Head of caudate nucleus (tissue), 42 donors: Measurements from ENCODE around the gene FLT1.

Source experiments
- DNase-seq, 42 donors: peaks; one replicate each; pipeline versions ENCODE4 v3.0.0 to v3.0.0-alpha.2; 2020 to 2021; ENCODE audit warnings: mixed read lengths in 7 of 42
- intact Hi-C: fragments of 100-400 bp; cut with DNase I; formaldehyde crosslinking; loops from one replicate; pipeline ENCODE4 v1.15.0; 2022

The FLT1 gene

DNA sequence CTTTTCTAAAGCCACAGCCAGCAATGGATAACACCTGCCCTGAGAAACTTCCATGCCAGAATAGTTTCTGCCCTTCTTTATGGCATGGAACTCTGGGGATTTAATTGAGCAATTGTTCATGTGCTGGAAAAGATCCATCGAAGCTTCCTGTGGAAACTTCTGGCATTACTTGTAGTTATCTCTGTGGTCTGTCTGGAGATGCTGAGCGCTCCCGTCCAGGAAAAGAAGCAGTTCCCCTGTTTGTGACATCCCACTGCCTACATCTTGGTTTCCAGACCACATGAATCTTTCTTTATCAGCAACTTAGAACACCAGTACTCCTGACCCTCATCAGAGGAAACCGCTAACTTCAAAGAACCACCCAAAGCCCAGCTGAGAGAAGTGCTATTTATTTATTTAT, 24.6 kb downstream of the FLT1 start:
- no peak for DNase-seq
- intact Hi-C loops = no loop called here

DNA sequence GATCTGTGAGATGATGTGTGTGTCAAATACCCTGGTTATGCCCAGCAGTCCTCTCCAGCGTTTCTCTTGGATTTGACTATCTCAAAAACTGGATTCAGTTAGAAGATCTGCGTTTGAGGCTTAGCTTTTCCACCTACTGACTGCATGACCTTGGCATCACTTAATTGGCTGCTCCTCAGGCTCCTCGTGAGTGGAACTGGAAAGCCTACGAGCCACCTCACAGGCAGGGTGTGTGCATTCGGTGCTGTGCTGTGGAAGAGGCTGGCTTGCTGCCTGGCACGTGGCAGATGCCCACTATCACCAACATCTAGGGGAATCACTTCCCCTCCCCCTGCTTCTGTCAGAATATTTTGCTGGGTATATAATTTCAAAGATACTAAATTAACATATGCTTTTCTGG, 25.6 kb downstream of the FLT1 start:
- intact Hi-C loops = no loop called here
- DNase-seq = no peak

DNA sequence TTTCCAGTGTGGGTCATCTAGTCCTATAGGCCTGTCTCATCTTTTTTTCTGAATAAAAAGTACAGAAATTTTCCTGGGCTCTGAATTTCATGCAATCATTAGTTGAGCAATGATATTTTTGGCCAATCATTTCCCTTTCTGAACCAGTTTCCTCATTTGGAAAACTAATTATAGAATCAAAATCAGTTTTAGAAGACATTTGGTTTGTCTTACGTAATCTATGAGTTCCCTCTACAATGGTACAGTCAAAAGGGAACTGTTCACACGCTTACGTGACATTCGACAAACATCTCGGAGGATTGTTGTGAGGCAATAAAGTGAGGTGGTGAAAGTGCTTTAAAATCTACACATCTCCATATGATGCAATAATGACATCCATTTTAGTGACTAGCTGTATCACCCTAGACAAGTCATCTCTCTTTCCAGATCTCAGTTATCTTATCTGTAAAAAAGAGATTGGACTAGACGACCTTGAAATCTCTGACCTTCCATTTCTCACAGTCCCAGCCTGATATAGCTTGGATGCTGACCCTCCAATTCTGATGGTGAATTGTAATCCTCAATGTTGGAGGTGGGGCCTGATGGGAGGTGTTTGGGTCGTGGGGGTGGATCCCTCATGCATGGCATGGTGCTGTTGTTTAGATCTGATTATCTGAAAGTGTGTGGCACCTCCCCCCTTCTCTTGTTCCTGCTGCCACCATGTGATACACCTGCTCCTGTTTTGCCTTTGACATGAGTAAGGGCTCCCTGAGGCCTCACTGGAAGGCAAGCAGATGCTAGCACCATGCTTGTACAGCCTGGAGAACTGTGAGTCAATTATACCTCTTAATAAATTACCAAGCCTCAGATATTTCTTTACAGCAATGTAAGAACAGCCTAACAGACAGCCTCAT, 26.7 kb downstream of the FLT1 start:
- no peak for DNase-seq
- intact Hi-C loops = no loop called here

DNA sequence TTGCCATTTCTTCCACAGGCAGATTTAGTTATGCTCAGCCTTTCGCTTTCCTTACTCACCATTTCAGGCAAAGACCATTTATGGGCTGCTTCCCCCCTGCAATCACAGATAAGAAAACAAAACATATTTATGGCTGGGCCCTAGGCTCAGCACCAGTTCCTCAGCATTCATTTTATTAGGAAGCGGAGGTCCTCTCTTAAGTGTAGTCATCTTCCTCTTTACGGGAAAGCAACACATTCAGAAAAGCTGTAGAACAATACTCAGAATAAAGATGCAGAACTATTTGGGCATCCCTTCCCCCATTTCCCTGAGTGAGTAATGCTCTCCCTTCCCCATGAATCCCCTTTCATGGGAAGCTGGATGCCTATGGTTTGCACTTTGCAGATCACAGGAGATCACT, 27.9 kb downstream of the FLT1 start:
- DNase-seq = no peak
- intact Hi-C loops = no loop called here

DNA sequence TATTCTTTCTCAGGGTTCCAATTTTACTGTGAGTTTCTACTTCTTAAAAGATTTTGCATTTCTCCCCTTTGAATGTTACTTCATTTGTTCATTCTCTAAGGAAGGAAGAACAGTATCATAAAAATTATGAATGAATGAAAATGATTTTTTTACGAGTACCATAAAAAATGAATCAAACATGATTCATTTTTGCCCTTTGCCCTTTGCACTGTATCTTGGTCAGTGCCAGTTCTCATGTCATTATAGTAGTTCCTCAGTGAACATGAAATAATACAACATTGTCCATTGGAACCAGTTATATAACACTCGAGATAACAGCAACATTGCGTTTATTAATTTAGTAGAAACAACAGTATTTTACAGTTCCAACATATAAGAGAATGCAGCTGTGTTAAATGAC, 28.8 kb downstream of the FLT1 start:
- DNase-seq = no peak
- intact Hi-C loops = no loop called here

DNA sequence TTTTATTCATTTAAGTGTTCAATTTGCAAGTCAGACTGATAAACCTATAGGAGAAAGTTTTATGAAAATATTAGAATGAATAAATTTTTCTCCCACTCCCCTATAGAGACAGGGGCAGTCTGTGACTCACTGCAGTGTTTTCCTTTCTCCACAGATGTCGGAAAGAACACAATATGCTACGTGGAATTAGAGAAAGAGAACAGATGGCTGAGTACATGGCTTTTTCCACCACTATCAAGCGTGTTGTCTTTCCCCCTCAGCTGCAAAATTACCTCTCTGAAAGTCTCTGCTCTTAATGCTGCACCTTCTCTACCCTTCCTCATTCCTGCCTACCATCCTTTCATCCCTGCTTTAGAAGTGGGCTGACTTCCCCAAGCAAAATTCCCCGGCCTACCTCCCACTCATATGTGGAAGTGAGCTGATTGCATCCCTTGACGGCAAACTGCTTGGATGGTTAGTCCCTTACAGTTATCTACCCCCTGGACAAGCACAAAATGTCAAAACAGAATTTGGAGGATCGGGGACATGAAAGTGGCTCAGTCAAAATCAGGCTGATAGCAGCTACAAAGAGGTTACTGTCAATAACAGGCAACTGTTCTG, 30.0 kb downstream of the FLT1 start:
- intact Hi-C loops = no loop called here
- DNase-seq = no peak

DNA sequence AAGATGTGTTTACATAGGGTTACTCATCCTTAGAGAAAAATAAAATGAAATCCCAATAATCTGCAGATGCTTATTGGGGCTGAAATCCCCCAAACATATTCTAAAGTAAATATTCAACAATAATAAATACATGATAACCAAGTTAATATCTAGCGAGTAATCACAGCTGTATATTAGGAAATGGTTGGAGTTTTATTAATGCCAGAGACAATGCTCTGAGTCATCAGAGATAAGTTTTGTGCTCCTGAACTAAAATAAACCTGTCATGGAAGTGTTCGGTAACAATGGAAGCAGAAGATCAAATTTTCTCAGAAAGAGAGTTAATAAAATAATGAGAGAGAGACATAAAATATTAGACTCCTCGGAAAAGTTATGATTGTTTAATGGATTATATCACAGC, 31.4 kb downstream of the FLT1 start:
- no peak for DNase-seq
- intact Hi-C loops = no loop called here

DNA sequence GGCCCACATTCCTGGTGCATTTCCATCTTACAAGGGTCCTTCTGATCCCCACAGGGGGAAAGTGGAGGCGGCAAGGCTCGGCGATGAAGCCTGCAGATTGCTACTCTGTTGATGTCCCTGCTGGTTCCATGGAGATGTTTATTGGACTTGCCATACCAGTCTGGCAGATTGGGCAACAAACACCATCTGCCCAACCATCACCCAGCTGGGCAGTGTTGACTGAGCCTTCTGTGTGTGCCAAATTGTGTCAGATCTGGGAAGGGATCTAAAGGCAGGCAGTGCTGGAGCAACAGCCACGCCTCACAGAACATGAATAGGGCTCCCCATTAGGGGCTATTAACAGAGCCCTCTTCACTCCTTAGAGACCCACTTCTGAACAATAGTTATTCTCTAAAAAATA, 35.0 kb downstream of the FLT1 start:
- no peak for DNase-seq
- intact Hi-C loops = no loop called here

DNA sequence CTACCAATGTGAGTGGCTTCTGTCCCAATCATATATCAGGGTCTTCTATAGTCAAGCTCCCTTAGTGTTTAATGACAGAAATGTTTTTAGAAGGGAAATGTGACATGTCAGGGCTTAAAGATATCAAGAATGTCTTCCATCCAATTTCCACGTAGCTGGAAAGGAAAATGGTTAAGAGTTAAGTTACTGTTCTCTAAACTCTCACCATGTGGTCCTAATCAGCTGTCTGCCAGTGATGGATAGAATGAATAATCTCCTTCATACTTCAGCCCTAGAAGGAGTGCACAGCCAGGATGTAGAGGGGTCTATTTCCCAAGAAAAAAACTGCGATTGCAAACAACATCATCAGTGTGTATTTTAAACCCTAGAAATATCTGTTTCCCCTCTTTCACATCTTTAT, 36.3 kb downstream of the FLT1 start:
- intact Hi-C loops = no loop called here
- DNase-seq = no peak

DNA sequence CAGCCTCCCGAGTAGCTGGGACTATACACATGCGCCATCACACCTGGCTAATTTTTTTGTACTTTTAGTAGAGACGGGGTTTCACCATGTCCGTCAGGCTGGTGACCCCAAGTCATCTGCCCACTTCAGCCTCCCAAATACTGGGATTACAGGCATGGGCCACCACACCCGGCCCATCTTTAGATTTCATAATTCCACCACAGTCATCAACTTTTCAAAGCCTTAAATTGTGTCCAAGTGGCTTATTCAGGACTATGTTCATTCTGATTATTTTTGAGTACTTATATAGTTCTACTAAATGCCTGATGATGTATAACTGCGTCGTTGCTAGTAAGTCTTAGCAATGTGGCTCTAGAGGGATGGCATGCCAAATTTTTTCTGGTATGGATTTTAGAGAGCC, 36.9 kb downstream of the FLT1 start:
- intact Hi-C loops = no loop called here
- no peak for DNase-seq

DNA sequence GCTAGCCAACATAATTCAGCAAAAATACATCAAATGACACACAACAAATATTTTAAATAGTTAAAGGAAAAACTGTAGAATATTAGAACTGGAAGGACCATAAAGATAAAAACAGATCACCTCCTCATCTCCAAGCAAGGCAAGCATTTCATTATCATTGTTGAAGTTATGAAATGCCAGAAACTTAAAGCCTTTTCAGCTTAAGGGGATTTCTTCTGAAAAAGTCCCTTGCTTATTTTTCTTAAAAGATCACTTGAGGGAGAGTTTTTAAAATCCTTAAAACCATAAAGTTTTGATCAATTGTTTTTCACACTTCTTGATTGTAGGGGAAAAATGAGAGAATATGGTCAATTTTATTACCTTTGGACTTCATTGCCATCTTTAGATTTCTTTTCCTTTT, 37.4 kb downstream of the FLT1 start:
- intact Hi-C loops = no loop called here
- no peak for DNase-seq

DNA sequence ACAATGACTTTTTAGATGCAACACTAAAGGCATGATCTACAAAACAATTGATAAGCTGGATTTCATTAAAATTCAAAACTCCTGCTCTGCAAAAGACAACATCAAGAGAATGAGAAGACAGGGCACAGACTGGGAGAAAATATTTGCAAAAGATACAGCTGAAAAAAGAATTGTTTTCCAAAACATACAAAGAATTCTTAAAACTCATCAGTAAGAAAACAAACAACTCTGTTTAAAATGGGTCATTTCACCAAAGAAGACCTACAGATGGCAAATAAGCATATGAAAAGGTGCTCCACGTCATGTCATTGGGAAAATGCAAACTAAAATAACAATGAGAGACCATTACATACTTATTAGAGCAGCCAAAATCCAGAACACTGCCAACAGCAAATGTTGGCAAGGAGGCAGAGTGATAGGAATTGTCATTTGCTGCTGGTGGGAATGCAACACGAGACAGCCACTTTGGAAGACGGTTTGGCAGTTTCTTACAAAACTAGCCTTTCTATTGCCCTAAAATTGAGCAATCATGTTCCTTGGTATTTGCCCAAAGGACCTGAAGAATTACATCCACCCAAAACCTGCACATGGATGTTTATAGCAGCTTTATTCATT, 39.2 kb downstream of the FLT1 start:
- no peak for DNase-seq
- intact Hi-C loops = no loop called here

DNA sequence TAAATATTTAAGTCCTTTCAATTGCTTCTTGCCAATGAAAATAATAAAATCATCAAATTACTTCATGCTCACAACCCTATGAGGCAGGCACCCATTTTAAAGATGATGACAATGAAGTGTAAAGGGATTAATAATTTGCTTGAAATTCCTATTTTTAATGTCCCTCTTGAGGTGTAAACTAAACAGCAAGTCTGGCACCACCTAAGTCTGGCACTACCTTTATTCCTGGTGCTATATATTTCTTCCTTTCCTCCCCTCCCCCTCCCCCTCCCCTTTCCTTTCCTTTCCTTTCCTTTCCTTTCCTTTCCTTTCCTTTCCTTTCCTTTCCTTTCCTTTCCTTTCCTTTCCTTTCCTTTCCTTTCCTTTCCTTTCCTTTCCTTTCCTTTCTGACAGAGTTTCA, 42.2 kb downstream of the FLT1 start:
- intact Hi-C loops = no loop called here
- DNase-seq = no peak

DNA sequence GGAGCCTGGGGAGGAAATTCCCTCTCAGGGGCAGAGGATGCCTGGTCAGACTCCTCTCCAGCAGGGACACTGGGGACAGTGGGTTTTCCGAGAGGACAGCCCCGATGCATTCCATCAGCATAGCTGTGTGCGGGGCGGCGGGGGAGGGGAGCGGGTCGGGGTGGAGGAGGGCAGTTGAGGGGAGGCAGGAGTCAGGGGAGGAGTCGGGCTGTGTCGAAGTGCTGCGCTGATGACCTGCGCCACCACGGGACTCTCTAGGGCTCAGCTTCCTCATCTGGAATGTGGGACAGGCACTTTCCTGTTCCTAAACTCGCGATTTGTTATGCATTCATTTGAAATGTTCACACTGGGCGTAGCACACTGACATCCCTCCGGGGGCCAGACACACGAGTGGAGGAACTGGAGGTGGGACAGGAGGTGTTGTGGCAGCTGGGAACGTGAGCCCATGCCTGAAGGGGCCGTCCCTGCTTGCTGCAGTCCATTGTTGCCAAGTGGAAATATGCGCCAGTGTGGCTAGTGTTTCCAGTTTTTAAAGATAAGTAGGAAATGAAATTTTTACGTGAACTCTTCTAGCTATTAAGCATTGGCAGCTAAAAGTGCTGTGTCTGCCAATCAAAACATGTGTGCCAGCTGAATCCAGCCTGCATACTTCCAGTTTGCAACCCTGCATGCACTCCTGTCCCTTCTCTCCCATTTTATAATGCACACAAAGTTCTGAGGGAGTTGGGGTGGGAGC, 43.3 kb downstream of the FLT1 start:
- DNase-seq = no peak
- intact Hi-C loops = no loop called here

DNA sequence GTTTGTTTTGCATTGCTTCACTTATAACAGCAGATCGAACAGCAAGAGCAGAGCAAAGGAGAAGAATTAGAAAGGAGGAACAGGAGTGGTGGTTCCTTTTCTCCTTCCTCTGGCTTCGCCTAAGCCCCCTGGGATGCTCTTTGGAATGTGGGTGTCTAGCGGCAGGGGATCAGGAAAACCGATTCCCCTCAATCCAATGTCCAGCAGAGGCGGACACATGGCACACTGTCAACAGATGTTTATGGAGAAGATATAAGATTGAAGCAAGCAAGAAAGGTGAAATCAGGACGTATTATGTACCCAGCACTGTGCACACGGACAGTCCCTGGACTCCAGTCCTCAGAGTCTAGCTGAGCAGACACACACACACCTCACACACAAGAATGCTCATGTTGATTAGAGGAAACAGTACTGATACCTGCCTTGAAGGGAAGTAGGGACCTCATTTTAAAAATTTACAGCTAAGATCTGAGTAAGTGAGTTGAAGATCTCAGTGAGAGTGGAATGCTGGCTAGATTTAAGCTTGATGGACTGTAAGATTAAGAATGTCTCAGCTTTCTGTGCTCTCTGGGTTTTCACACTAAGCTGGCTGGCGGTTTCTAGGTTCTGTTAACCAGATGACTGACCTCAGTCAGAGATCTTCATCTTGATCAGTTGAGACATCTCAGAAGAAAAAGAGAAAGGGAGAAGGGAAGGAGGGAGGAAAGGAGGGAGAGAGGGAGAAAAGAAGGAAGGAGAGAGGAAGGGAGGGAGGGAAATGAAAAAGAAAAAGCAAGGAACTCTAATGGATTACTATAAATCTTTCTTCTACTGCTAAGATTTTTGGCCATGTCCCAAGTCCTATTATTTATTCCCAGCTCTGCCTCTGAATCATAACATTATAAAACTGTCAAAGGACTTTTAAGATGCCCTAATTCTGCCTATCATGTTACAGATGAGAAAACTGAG, 44.8 kb downstream of the FLT1 start:
- intact Hi-C loops = no loop called here
- no peak for DNase-seq

DNA sequence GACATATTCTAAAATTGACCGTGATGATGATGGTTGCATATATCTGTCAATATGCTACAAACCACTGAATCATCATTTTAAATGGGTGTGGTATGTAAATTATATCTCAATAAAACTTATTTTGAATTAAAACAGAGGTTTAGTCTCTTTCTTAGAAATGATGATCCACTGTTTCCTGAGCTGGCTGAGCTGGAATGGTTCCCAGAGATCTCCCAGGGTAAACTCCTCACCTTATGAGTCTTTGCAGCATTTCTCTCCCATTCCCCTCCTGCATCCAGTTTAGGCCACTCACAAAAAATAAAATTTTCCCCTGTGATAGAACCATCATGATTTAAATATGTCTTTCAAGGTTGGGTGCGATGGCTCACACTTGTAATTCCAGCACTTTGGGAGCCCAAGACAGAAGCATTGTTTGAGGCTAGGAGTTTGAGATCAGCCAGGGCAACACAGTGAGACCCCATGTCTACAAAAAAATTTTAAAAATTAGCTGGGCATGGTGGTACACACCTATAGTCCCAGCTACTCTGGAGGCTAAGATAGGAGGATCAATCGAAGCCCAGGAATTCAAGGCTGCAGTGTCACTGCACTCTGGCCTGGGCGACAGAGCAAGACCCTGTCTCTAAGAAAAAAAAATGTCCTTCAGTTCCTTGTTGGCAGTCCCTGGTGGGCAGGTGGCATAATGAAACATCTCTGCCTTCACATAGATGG, 46.1 kb downstream of the FLT1 start:
- no peak for DNase-seq
- intact Hi-C loops = no loop called here

DNA sequence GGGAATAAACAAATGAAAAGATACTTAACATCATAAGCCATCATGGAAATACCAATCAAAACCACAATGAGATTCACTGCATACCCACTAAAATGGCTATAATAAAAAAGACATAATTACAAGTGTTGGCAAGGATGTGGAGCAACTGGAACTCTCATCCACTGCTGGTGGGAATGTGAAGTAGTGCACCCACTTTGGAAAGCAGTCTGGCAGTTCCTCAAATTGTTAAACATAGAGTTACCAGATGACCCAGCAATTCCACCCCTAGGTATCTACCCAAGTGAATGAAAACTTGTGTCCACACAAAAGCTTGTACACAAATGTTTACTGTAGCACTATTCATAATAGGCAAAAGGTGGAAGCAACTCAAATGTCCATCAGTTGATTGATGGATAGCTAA, 46.9 kb downstream of the FLT1 start:
- DNase-seq = no peak
- intact Hi-C loops = no loop called here

DNA sequence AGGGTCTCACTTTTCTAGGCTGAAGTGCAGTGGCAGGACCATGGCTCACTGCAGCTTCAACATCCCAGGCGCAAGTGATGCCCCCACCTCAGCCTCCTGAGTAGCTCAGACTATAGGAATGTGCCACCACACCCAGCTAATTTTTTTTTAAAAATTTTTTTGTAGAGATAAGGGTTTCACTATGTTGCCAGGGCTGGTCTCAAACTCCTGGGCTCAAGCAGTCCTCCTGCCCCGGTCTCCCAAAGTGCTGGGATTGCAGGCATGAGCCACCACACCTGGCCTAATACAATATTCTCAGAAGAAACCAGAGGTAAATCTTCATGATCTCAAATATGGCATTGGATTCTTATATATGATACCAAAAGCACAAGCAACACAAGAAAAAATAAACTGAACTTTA, 47.7 kb downstream of the FLT1 start:
- intact Hi-C loops = no loop called here
- no peak for DNase-seq
